ENCODE measurements around the gene EIF4G1. TPM values are rescaled to one million over a fixed set of nuclear protein-coding genes. Genes with fewer than 3 reads are reported as not detected.

The EIF4G1 gene
- total RNA-seq, 1 experiment from 2014 or later: 532 TPM

DNA sequence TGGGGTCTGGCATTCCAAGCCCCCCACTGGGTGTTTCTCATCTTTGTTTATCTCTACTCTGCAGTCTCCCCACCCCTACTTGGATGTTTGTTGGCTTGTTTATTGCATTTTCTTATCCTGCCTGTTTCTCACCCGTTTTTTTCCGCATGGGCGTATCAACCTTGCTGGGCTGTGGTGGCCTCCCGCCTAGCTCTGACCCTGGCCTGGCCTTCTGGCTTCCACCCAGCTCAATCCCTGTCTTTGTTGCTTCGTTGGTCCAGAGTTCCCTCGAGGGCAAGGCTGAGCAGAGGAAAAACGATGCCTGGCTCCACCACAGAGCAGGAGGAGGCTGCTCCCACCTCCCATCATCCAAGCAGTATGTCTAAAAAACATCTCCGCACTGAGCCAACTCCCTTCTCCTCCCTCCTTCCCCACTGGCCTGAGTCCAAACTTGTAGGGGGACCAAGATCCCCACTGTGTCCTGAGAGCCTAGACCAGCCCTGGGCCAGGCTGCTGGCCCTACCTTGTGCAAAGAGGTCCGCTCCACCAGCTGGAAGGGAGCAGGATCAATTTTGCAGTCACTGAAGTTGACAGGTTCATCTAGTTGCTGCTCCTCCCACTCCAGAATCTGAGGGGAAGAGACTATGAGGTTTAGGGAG lies 37.2 kb downstream of the EIF4G1 start:
- no peak overlapping the region for H3K4me3 Mint-ChIP-seq
- TF ChIP-seq, protein P1, sequence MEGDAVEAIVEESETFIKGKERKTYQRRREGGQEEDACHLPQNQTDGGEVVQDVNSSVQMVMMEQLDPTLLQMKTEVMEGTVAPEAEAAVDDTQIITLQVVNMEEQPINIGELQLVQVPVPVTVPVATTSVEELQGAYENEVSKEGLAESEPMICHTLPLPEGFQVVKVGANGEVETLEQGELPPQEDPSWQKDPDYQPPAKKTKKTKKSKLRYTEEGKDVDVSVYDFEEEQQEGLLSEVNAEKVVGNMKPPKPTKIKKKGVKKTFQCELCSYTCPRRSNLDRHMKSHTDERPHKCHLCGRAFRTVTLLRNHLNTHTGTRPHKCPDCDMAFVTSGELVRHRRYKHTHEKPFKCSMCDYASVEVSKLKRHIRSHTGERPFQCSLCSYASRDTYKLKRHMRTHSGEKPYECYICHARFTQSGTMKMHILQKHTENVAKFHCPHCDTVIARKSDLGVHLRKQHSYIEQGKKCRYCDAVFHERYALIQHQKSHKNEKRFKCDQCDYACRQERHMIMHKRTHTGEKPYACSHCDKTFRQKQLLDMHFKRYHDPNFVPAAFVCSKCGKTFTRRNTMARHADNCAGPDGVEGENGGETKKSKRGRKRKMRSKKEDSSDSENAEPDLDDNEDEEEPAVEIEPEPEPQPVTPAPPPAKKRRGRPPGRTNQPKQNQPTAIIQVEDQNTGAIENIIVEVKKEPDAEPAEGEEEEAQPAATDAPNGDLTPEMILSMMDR (conservative IDR thresholded peaks at IDR 0.05): no peak
- H3K4ac ChIP-seq (ENCODE audit: low read depth, low read length): no peak overlapping the region
- H2AK5ac ChIP-seq (ENCODE audit: insufficient read length, low read length): no peak overlapping the region
- H3K27me3 Mint-ChIP-seq (ENCODE audit: low read depth): no peaks in the 10 kb centered on the region
- no peaks in the 10 kb centered on the region for H3K9me3 ChIP-seq (ENCODE audit: control insufficient read depth, low read depth, low read length)
- H3K27me3 ChIP-seq (ENCODE audit: insufficient read depth, low read length): no peaks in the 10 kb centered on the region
- no peak overlapping the region for H2BK5ac ChIP-seq (ENCODE audit: insufficient read length, low read length)
- H3K27ac ChIP-seq (ENCODE audit: insufficient read length, low read depth, low read length): no peak overlapping the region
- H3K23me2 ChIP-seq (ENCODE audit: insufficient read length, low read depth, low read length, poor library complexity, severe bottlenecking): no peaks in the 10 kb centered on the region
- no peak overlapping the region for H4K91ac ChIP-seq (ENCODE audit: insufficient read length, low read depth, low read length)
- H3K36me3 Mint-ChIP-seq (ENCODE audit: insufficient read depth in 1 of 3, low read depth in 3 of 3): peaks cover 16 to 45% (median 41%) of the 10 kb centered on the region in 3 experiments; a peak in 6 of 7 replicates
- no peaks in the 10 kb centered on the region for H3K79me2 ChIP-seq (ENCODE audit: insufficient read depth, low read length)
- H2BK12ac ChIP-seq (ENCODE audit: insufficient read length, low read depth, low read length): no peak overlapping the region
- H3K4me1 Mint-ChIP-seq: peaks cover 7 to 16% of the 10 kb centered on the region in 2 experiments
- H3T11ph ChIP-seq (ENCODE audit: low read length): no peak overlapping the region
- no peak overlapping the region for H3K9ac ChIP-seq (ENCODE audit: extremely low read depth, insufficient read length, low read length)
- peak overlapping the region; percentile 52 to 82 (median 81); a peak in 6 of 7 replicates for H3K27ac Mint-ChIP-seq
- H3K4me1 ChIP-seq (ENCODE audit: insufficient read depth, low read length): no peaks in the 10 kb centered on the region
- H2BK120ac ChIP-seq (ENCODE audit: low read depth, low read length, poor library complexity, severe bottlenecking): no peak overlapping the region
- H2AFZ ChIP-seq (ENCODE audit: low read length): no peak overlapping the region
- no peak overlapping the region for H3K56ac ChIP-seq (ENCODE audit: insufficient read length, low read depth, low read length)
- H3K14ac ChIP-seq (ENCODE audit: insufficient read depth, low read length): no peak overlapping the region
- no peaks in the 10 kb centered on the region; a peak in 1 of 5 replicates for H3K9me3 Mint-ChIP-seq
- no CpG with 5 or more reads among the region's 9 CpGs for WGBS (ENCODE audit: extremely low coverage, insufficient read length, low lambda C conversion rate)
- no peaks in the 10 kb centered on the region for H3K79me1 ChIP-seq (ENCODE audit: insufficient read depth, low read depth, low read length, poor library complexity, severe bottlenecking)
- H4K5ac ChIP-seq (ENCODE audit: insufficient read length, low read depth, low read length): no peak overlapping the region
- no peak overlapping the region for H2BK15ac ChIP-seq (ENCODE audit: low read depth, low read length)
- no peak overlapping the region for H3K18ac ChIP-seq (ENCODE audit: insufficient read length, low read depth, low read length)
- DNase-seq: no peak
- no peaks in the 10 kb centered on the region for H4K20me1 ChIP-seq (ENCODE audit: control insufficient read depth, insufficient read depth, insufficient read length)
- no peak overlapping the region for H2BK20ac ChIP-seq (ENCODE audit: low read depth, low read length, poor library complexity, severe bottlenecking)
- H3K23ac ChIP-seq (ENCODE audit: insufficient read length, low read depth, low read length): no peak overlapping the region
- H3K4me2 ChIP-seq (ENCODE audit: insufficient read depth, insufficient read length, low read length): no peak overlapping the region
- no peak overlapping the region for H4K8ac ChIP-seq (replicated peaks; ENCODE audit: insufficient read length, low read depth, low read length)
